HEK293T (cell line): ENCODE measurements around the gene PLPPR1.

Experiments
- CTBP1 ChIP-seq: fragments of 450-650 bp; IDR thresholded peaks from 2 replicates; pipeline ENCODE4 v1.6.1; 2016; ENCODE audit warnings: borderline replicate concordance
- ELF4 ChIP-seq: fragments of 450-650 bp; IDR thresholded peaks from 2 replicates; pipeline ENCODE4 v1.6.1; 2017; ENCODE audit warnings: antibody characterized with exemption
- FOXK2 ChIP-seq: fragments of 450-650 bp; IDR thresholded peaks from 2 replicates; pipeline ENCODE4 v1.6.1; 2016; ENCODE audit warnings: mild to moderate bottlenecking
- FOXM1 ChIP-seq: fragments of 450-650 bp; IDR thresholded peaks from 2 replicates; pipeline ENCODE4 v1.6.1; 2017; ENCODE audit warnings: mild to moderate bottlenecking, borderline replicate concordance
- HDGF ChIP-seq: fragments of 450-650 bp; IDR thresholded peaks from 2 replicates; pipeline ENCODE4 v1.6.1; 2017; ENCODE audit warnings: antibody characterized with exemption, borderline replicate concordance
- NFRKB ChIP-seq: fragments of 450-650 bp; IDR thresholded peaks from 2 replicates; pipeline ENCODE4 v1.6.1; 2016; ENCODE audit warnings: mild to moderate bottlenecking, moderate library complexity
- SP1 ChIP-seq: fragments of 450-650 bp; IDR thresholded peaks from 2 replicates; pipeline ENCODE4 v1.6.1; 2017
- ZNF384 ChIP-seq: fragments of 450-650 bp; IDR thresholded peaks from 2 replicates; pipeline ENCODE4 v1.6.1; 2016

DNA sequence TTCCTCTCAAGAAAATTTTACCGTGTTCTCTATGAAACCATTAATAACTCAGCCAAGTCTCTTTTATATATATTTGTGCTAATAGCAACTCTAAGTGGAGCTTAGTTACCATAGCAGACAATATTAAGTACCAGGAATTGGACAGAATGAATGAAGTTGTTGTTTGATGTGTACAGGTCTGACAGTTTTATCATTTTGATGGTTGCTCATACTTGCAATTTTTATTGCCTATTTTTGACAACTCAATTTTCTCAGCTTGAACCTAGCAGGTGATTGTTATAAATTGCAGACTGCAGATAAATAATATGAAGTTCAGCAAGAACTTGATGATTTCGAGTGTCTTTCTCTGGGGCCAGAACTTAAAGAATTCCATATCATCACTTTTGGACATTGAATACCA lies 163.2 kb downstream of the PLPPR1 start:
- TF ChIP-seq SP1 (no peak), CTBP1 (no peak), HDGF (no peak), FOXM1 (no peak), NFRKB (no peak), ZNF384 (no peak), FOXK2 (no peak), ELF4 (no peak)
